Middle frontal gyrus (tissue), 1 donor: Measurements from ENCODE around the gene ITSN1.
A peak's percentile ranks its signal among the peaks of the same experiment; 100 is the strongest.

Source experiments
- DNase-seq: peaks from one replicate; pipeline ENCODE4 v3.0.0-alpha.2; 2015; ENCODE audit warnings: low spot score; ENCODE audit errors: extremely low spot score

ITSN1 gene

DNA sequence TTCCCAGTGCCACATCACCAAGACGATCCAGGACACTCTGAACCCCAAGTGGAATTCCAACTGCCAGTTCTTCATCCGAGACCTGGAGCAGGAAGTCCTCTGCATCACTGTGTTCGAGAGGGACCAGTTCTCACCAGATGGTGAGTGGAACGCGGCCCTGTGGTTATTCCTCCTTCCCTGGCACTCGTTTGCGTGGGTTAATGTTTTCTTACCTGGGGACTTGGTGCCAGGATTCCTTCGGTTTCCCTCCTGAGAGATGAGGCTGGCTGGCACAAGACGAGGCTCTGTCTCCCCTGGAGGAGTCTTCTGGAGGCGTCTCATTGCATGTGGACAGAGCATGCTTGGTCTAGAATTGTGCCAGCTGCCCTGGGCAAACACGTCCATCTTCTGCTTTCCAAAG is 244.0 kb downstream of the ITSN1 start:
- DNase-seq: no peak

DNA sequence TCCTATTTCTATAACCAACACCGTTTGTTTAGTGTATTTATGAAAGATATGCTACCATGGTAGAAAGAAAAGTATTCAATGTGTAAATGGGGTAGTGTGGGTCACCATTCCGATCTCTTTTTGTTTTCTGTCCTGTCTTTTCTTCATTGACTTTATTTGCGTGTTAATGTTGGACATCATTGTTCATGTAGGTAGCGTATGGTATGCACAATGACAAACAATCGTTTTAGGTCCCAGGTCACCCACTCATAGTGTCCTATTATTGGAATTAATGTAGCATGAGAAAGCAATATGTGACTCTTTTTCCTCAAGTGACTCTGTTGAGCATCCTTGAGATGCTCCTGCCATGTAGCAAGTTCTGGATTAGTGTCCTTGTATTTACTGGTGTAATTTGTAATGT is 247.9 kb downstream of the ITSN1 start:
- DNase-seq: no peak

DNA sequence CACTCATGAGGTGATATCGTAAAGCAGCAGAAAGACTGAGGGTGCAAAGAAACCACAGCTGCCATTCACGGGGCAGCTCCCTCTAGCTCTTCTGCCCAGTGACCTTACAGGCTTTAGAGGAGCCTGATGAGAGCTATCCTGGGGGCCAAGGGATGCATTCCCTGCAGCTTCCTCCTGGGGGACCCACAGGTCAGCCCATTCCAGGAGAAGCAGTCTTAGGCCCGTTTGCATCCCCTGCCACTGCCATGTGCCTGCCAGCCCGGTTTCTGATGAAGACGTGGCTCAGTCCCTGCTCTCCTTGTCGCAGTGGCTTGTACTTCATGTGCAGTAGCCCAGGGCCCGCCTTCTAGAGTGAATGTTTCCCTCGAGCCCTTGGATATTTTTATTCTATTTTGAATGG is 250.6 kb downstream of the ITSN1 start:
- no peak for DNase-seq

DNA sequence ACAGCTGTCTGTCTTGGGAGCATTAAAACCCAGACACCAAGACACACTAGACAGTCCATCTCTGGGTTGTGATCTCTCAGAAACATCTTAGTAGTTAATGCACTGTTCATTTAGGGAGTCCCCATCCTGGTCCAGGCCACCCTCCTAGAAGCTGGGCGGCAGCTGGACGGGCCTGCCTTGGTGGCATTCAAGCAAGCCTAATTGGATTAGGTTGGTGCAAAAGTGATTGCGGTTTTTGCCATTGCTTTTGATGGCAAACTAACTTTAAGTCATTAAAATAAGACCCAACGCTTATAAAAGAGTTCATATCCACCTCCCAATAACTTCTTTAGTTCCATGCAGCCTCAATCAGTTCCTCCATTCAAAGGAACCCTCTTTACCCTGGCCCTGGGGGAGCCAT is 251.6 kb downstream of the ITSN1 start:
- DNase-seq: no peak

DNA sequence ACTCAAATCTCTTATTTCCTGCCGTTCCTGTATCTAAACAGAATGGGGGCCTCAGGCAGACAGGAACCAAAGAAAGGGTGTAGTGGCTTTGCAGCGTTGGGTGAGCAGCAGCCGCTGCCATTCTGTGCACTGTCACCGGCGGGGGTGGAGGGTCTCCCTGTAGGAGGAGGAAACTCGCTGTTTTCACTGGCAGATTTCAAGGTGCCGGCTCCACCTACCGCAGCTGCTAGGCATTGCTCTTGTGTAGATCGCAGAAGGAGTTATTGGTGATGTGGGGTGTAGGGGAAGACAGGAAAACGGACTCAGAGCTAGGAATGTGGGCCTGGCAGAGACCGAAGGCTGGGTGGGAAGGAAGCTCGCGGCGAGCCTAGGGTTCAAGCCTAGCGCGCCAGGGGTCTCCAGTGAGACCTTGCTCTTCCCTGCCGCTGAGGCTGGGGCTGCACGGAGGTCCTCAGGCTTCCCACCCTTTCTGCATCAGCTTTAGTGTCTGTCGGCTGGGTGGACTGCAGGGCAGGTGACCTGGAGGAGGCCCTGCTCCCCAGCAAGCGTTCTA is 252.5 kb downstream of the ITSN1 start:
- peak; percentile 54 for DNase-seq

DNA sequence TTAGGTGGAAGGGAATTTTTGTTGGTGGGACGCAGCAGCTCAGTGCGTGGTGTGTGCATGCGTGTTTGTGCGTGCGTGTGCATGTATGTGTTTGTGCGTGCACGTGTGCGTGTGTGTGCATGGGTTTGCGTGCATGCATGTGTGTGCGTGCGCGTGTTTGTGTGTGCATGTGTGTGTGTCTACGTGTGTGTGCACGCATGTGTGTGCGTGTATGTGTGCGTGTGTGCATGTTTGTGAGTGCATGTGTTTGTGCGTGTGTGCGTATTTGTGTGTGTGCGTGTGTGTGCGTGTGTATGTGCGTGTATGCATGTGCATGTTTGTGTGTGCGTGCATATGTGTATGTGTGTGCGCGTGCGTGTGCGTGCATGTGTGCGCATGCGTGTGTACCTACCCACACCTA is 253.1 kb downstream of the ITSN1 start:
- no peak for DNase-seq

DNA sequence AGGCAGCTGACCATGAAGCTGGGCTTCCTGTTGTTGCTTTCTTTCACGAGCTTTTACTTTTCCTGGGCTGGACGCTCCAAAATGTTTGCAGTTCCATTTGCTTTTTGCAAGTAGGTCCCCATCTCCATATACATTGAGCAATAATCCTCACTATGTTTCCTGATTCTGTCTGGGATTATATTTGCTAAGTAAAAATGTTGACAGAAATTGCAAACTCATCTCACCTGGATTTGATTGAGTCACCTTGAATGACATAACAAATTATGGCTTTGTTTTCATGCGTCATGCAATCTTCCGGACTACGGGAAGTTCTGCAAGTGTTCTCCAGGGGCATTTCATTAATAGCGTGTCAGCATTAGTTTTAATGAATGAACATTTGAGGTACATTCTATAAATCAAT is 254.4 kb downstream of the ITSN1 start:
- DNase-seq: no peak

DNA sequence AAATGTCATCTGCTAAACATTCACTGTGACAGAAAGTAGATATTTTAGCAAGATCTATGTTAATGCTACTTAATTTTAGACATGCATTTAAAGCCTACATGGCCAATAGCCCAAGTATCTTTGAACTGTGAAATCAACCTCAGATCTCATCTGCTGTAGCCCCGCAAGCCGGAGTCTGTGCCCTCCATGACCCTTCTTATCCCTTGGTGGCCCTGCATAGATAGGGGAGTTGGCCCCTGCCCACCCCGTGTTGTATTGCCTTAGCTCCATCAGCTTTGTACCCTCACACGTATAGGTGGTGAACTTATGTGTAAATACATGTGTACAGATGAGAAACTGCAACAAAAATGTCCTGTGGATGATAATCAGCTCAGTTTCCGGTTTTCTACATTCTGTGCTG is 254.8 kb downstream of the ITSN1 start:
- no peak for DNase-seq

DNA sequence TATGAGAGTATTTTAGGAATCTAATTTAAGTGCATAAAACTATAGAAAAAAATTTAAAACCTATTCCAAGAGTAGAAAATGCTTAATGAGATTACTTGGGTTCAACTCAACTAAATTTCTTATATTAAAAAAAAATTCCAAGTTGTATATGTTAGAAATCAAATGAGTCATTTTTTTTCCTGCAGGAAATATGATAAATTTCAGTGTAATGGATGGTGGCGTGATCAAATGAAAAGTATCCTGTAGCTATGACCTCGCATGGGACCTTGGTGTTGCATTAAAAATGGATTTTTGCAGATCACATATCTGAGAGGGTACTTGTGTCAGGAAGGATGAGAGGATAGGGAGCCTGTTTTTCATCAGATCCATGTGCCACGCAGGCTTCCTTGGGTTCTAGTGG is 255.4 kb downstream of the ITSN1 start:
- no peak for DNase-seq

DNA sequence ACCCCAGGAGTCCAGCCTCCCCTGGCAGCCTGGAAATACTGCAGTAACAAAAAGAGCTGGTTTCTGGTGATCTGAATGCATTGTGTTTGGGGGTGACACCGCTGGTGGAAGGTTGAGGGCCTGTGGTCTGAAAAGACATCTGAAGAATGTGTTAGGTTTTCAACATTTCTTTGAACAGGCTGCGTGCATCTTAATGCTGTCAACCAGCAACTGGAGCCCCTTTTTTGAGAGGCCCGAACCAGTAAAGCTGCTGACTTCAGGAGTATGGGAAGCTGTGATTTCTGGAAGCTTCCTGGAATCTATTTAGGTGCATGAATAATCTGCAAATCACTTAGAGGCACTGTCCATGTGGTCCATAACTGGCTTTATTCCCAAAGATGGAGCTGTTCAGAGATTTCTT is 256.3 kb downstream of the ITSN1 start:
- DNase-seq: no peak

DNA sequence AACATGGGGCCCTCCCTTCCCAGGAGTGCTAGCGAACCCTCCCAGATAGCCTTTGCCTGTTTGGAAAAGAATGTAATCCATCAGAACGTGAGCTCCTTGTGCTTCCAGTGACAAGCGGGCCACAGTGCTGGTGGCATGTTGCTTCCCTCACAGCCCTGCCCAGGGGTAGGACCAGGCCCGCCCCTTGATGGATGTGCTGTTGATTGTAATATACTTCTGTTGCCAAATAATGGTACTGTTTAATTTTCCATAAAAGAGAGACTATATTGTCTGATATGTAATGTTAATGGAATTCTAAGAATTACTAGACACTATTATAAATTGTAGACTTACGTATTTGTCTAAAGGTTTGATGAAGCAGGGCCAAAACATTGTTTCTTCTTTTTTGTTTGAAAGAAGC is 256.9 kb downstream of the ITSN1 start:
- DNase-seq: no peak

DNA sequence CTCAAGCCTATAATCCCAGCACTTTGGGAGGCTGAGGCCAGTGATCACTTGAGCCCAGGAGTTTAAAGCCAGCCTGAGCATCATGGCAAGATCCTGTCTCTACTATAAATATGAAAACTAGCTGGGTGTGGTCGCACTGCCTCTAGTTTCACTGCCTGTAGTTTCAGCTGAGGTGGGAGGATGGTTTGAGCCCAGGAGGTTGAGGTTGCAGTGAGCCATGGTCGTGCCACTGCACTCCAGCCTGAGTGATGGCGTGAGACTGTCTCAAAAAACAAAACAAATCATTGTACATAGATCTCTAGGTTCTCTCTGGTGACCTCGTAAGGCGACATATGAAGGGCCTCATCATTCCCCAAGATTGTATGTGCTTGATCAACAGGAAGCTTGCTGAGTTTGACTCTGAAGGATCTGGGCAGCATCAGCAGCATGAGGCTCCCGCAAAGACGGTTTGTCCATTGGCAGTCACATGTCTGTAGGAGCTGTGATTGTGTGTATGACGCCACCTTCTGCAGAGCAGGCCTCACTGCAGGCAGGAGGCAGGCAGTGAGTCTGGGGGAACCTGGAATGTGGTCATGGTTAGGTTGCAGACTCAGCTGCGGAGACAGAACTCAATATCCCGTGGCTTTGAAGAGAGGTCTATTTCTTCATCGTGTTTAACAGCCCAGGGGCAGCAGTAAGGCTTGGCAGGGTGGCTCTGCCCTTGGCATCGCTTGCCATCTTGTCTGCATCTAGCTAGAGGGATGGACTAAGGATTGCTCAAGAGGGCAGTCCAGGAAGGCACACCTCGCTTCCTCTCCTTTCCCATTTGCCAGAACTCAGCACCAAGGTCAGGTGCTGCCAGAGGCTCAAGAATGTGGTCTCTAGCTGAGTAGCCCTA is 259.3 kb downstream of the ITSN1 start:
- no peak for DNase-seq

DNA sequence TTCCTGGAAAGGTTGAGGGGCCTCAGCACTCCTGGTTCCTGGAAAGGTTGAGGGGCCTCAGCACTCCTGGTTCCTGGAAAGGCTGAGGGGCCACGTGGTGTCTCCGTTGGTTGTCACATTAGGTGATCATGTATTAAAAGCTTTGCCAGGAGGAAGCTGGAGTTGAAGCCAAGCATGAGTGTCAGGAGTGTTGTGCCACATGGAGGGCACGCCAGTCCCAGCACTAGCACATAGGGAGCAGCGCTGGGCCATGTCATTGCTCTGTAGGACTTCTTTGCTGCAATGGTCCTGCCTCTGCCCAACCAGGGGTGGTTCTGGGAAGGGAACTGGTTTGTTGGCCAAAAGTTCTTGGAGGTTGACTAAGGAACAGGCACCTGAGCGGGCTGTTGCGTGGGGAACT is 260.0 kb downstream of the ITSN1 start:
- DNase-seq: no peak

DNA sequence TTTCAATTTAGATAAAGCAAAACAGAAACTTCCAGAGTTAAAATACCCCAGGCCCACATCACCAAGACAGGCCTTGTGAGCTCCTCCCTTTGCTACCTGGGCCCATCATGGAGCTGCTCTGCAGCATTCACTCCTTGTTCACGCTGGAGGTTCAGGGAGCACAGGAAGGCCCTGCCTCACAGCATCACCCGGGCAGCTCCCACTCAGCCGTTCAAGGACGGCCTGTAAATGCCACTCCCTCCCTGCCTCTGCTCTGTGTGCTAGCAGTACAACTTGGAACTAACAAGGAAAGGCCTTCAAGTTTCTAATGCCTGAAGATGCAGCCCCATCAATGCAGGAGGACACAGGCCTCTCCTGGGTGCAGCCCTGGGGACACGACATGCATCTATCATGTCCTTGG is 261.7 kb downstream of the ITSN1 start:
- DNase-seq: no peak

DNA sequence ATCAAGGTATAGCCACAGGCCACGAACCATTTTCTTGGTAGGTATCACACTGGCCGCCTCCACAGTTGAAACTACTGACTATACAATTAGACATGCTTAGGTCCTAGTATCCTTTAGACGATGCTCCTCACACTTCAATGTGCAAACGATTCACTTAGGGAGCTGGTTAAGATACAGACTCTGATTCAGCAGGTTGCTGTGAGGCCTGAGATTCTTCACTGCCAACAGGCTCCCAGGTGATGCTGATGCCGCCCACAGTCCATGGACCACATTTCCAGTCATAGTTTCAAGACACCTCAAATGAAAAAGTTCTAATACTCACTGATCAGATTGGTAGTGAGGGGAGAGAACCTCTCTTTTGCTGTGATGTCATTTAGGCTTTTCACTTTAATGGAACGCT is 266.5 kb downstream of the ITSN1 start:
- DNase-seq: no peak

DNA sequence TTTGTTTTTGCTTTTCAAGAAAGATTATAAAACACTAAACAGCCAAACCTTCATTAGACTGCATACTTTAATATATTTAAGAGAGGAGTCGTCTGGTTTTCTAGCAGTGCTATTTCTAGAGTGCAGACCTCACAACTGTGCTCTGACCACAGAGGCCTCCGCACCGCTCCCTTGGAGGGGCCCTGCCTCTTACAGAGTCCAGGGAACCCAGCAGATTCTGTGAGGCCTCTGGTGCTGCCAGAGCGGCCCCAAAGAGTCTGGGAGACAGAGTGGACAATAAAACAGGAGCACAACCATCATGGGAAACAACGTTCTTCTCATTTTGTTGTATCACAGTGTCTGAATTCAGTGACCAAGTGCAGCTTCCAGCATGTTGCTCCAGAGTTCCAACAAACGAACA is 267.5 kb downstream of the ITSN1 start:
- DNase-seq: no peak

DNA sequence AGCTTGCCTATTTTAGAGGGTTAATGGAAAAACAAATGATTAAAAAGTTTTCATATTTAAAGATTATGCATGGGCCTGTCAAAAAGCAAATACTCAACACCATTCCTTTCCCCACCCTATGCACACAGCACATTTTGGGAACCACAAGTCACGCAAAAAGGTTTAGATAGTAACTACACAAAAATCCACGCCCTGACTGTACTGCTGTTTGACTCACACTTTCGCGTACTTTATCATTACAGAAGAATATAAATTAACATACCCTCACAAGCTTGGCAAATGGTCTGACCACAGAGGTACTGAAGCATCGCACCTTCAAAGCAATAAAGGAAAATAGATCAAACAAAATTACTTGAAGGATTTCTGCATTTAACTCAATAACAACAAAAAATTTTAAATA is 271.9 kb downstream of the ITSN1 start:
- no peak for DNase-seq

DNA sequence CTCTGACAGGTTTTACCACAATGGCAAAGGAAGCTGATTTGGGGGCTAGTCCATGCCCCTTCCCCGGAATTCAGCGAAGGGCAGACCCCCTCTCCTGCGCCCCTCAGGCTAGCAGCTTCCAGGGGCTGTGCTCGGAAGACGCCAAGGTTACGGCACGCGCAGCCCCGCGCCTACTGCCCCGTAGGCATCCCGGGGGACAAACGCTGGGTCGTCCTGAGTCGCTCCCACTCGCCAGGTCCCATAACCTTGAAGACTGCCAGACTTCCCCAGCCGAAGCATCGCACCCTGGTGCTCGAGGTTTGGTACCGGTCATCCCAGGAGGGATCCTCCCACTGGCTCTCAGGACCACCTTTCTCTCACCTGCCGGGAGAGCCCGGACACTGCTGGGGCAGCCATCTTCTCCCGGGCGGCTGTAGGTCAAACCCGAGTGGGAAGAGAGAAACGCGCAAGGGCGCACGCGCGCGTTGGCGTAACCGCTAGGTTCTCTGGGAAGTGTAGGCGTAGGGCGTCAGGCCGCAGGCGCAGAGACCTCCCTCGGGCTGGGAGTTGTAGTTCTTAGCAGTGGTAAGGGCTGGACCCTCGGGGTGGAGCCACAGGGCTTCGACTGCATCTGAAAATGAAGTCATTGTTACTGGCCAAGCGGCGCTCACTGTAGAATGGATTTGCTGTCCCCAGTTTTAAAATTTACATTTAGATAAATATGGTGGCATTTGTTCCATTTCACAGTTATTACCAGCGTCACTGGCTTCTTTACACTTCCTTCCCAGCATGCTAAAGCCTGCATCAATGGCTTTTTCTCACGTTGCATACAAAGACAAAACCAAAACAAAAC is 273.3 kb downstream of the ITSN1 start, which contains the start of gene ATP5PO:
Gene ATP5PO, minus strand, starts transcription at position 437 of the 832 bp plus-strand sequence. Its CDS starts 41 bp downstream, at position 396.
- peak; percentile 96 for DNase-seq

DNA sequence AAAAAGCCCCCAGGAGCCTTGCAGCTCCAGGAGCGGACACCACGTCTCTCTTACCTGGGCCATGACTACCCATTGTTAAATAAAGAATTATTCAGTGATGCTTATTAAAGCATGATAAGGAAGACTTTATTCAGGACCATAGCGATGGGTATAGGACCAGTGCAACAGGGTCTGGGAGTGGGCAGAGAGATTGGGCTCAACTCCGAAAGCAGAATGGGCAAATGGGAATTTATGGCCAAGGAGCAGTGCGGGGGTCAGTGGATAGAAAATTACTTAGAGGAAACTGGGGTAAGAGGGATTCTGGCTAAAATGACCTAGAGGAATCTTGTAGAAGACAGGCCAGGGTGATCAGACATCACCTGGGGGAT is 273.9 kb downstream of the ITSN1 start:
- DNase-seq: no peak

DNA sequence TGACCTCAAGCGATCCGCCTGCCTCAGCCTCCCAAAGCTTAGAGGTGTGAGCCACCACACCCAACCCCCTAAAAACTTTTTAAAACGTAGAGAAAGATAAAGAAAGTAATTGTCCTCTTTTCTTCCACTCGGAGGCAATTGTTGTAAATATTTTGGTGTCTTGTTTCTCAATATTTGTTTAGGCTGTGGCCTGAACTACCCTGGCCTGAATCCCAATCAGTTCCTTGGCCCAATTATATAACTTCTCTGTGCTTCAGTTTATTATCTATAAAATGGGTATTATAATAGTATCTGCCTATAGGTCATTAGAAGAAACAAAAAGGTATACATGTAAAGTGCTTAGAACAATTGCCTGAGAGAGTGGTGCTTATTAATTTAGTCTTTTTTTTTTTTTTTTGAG is 275.1 kb downstream of the ITSN1 start:
- DNase-seq: no peak

DNA sequence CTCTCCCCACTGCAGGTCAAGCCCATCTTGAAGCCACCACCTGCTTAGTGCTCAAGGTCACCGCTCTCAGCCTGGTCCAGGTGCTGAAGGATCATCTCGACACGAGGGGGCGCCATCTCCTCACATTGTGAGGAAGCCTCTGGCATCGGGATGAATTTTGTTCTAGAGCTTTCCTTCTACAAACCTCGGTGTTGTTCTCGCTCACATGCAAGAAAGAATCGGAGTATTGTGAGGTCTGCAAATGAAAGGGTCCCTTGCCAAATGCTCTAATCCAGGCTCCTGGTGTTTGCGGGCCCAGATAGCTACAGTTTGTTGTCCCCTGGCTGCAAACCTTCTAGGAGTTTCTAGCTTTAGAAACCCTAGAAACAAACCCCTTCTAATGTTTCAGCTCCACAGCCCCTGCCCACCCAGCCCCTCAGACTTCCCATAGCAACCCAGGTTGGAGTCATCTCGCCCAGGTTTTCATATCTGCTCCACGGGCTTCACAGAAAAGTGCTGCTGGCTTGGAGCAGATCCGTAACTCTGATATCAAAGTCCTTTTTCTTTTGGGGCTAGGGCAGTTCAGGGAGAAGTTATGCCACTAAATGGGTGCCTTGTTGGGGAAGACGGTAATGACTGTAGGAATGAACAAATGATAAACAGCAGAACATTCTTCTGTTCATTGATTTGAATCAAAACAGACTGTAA is 281.9 kb downstream of the ITSN1 start:
- peak; percentile 82 for DNase-seq

DNA sequence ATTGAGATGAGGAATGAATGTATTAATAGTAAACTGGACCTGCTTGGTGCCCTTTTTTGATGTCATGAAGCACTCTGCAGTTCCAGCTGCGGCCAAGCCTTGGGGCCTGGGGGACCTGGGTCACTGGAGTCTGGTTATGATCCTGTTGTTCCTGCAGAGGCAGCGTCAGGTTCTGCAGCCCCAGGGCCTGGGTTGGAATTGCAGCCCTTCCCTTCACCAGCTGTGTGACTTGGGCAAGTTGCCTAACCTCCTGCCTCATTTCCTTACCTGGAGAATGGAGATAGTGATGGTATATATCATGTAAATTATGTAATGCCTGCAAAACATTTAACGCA is 282.4 kb downstream of the ITSN1 start:
- DNase-seq: no peak
